Kidney tubule cell (primary cell): ENCODE results near the gene FARSA.
A peak's percentile ranks its signal among the peaks of the same experiment; 100 is the strongest.
"Not testable (repeated sequence)": the region's sequence is repeated elsewhere in the genome, so short reads cannot be mapped to it uniquely, and the experiment has no call there.

Experiments
- DNase-seq: peaks from one replicate; pipeline ENCODE4 v3.0.0-alpha.2; 2018; ENCODE audit warnings: low spot score

FARSA gene

GRCh38 chr19:12890299-12890786 lies 43.2 kb downstream of the FARSA start:
- DNase-seq, result not testable (repeated sequence)

GRCh38 chr19:12888006-12888603 lies 45.4 kb downstream of the FARSA start:
- DNase-seq, result no peak

GRCh38 chr19:12886969-12887747 lies 46.4 kb downstream of the FARSA start, which contains the start of gene KLF1:
TSS of gene KLF1 (minus strand) at chr19:12887201. CDS start at chr19:12887140, 61 bp downstream.
- DNase-seq, result no peak

GRCh38 chr19:12886651-12886968 lies 46.9 kb downstream of the FARSA start:
- DNase-seq, result no peak

- no peak for DNase-seq
Observed at GRCh38 chr19:12885749-12886650, 47.5 kb downstream of the FARSA start.

GRCh38 chr19:12884926-12885748 lies 48.4 kb downstream of the FARSA start:
- peak; percentile 82 for DNase-seq

- DNase-seq, result no peak
Observed at GRCh38 chr19:12884627-12884925, 48.9 kb downstream of the FARSA start.

- DNase-seq, result no peak
Observed at GRCh38 chr19:12884202-12884601, 49.3 kb downstream of the FARSA start.

- DNase-seq, result no peak
Observed at GRCh38 chr19:12882589-12882988, 50.9 kb downstream of the FARSA start.

- DNase-seq, result peak; percentile 93
Observed at GRCh38 chr19:12881172-12881808, 52.2 kb downstream of the FARSA start, which contains the start of gene DNASE2. TSS of gene DNASE2 (minus strand) at chr19:12881449. CDS start at chr19:12881375, 74 bp downstream.

GRCh38 chr19:12880551-12881171 lies 52.9 kb downstream of the FARSA start:
- DNase-seq, result peak; percentile 25

- no peak for DNase-seq
Observed at GRCh38 chr19:12875086-12875485, 58.4 kb downstream of the FARSA start.

- no peak for DNase-seq
Observed at GRCh38 chr19:12873891-12874745, 59.4 kb downstream of the FARSA start.

- peak; percentile 67 for DNase-seq
Observed at GRCh38 chr19:12872941-12873890, 60.3 kb downstream of the FARSA start.
